Ishikawa (cell line): ENCODE results near the gene MVK.

ENCODE experiments used
- CEBPB ChIP-seq: IDR thresholded peaks from 2 replicates; pipeline ENCODE4 v1.6.1; 2012
- CREB1 ChIP-seq: IDR thresholded peaks from 2 replicates; pipeline ENCODE4 v1.6.1; 2012; ENCODE audit warnings: low read depth
- EP300 ChIP-seq: IDR thresholded peaks from 2 replicates; pipeline ENCODE4 v1.6.1; 2012; ENCODE audit warnings: borderline replicate concordance
- FOXM1 ChIP-seq: IDR thresholded peaks from 2 replicates; pipeline ENCODE4 v1.6.1; 2012; ENCODE audit warnings: low read depth, borderline replicate concordance
- NFIC ChIP-seq: IDR thresholded peaks from 2 replicates; pipeline ENCODE4 v1.6.1; 2012
- RAD21 ChIP-seq: IDR thresholded peaks from 2 replicates; pipeline ENCODE4 v1.6.1; 2012; ENCODE audit warnings: low read depth
- TCF12 ChIP-seq: IDR thresholded peaks from 2 replicates; pipeline ENCODE4 v1.6.1; 2012; ENCODE audit warnings: low read depth
- TEAD4 ChIP-seq: IDR thresholded peaks from 2 replicates; pipeline ENCODE4 v1.6.1; 2012
- TF ChIP-seq, protein P1 (sequence below): IDR thresholded peaks from 2 replicates; pipeline ENCODE4 v1.6.1; 2012
- TF ChIP-seq, protein P2 (sequence below): IDR thresholded peaks from 2 replicates; pipeline ENCODE4 v1.6.1; 2012; ENCODE audit warnings: low read depth, mild to moderate bottlenecking

DNA sequence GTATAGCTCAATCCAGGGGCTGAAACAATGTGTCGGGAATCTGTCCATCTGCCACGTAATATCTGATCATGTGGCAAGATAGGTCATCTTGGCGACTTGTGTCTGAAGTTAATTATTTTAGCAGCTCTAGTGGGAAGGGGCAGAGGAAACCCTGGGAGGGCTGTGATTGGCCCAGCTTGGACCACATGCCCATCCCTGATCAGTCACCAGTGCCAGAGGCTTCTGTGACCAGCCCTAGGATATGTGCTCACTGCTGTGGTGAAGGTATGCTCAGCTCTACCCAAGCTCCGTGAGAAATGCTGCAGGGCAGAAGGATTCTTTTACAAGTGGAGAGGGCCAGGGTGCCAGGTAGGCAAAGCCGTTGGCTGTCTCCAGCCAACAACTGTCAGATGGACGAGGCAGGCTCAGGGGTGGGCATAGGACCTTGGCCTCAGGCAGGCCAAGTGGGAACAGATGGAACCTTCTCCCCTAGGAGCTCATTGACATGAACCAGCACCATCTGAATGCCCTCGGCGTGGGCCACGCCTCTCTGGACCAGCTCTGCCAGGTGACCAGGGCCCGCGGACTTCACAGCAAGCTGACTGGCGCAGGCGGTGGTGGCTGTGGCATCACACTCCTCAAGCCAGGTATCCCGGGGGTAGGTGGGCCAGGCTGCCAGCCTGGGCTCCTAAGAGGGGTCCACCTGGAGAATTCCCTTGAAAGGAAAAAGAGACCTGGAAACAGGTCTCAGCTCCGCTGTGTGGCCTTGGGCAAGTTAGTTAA is 21.1 kb downstream of the MVK start:
- TF ChIP-seq, protein P1, sequence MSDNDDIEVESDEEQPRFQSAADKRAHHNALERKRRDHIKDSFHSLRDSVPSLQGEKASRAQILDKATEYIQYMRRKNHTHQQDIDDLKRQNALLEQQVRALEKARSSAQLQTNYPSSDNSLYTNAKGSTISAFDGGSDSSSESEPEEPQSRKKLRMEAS: no peak
- TF ChIP-seq FOXM1: no peak
- no peak for TF ChIP-seq TEAD4
- no peak for TF ChIP-seq CREB1
- TF ChIP-seq, protein P2, sequence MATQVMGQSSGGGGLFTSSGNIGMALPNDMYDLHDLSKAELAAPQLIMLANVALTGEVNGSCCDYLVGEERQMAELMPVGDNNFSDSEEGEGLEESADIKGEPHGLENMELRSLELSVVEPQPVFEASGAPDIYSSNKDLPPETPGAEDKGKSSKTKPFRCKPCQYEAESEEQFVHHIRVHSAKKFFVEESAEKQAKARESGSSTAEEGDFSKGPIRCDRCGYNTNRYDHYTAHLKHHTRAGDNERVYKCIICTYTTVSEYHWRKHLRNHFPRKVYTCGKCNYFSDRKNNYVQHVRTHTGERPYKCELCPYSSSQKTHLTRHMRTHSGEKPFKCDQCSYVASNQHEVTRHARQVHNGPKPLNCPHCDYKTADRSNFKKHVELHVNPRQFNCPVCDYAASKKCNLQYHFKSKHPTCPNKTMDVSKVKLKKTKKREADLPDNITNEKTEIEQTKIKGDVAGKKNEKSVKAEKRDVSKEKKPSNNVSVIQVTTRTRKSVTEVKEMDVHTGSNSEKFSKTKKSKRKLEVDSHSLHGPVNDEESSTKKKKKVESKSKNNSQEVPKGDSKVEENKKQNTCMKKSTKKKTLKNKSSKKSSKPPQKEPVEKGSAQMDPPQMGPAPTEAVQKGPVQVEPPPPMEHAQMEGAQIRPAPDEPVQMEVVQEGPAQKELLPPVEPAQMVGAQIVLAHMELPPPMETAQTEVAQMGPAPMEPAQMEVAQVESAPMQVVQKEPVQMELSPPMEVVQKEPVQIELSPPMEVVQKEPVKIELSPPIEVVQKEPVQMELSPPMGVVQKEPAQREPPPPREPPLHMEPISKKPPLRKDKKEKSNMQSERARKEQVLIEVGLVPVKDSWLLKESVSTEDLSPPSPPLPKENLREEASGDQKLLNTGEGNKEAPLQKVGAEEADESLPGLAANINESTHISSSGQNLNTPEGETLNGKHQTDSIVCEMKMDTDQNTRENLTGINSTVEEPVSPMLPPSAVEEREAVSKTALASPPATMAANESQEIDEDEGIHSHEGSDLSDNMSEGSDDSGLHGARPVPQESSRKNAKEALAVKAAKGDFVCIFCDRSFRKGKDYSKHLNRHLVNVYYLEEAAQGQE: no peak
- no peak for TF ChIP-seq EP300
- no peak for TF ChIP-seq NFIC
- TF ChIP-seq CEBPB: no peak
- no peak for TF ChIP-seq TCF12
- no peak for TF ChIP-seq RAD21
